Activated naive CD4-positive, alpha-beta T cell treated with anti-CD3 and anti-CD28 coated beads, Interleukin-2, amount 10 ng/mL, durations not matched to agents 7 days and 5 days (primary cell): Measurements from ENCODE around the gene GSE1.

Experiments used
- CTCF ChIA-PET: fragments of 350-600 bp; sonication (Branson Sonifier 250); formaldehyde crosslinking; loops from one replicate; lab custom pipeline; 2021; ENCODE audit warnings: antibody characterized with exemption; lab: Charles Lee
- DNase-seq: peaks from one replicate; pipeline ENCODE4 v3.0.0-alpha.2; 2020
- H3K27ac Mint-ChIP-seq: one replicate; pipeline ENCODE4 v1.8.0; 2021; ENCODE audit warnings: mild to moderate bottlenecking, moderate library complexity, mixed read lengths
- H3K27me3 Mint-ChIP-seq: one replicate; pipeline ENCODE4 v1.8.0; 2021; ENCODE audit warnings: mild to moderate bottlenecking, mixed read lengths
- H3K36me3 Mint-ChIP-seq: one replicate; pipeline ENCODE4 v1.8.0; 2021; ENCODE audit warnings: mixed read lengths
- H3K4me1 Mint-ChIP-seq: one replicate; pipeline ENCODE4 v1.8.0; 2021; ENCODE audit warnings: mixed read lengths
- H3K4me3 Mint-ChIP-seq: one replicate; pipeline ENCODE4 v1.8.0; 2021; ENCODE audit warnings: mild to moderate bottlenecking, moderate library complexity, mixed read lengths
- H3K9me3 Mint-ChIP-seq: one replicate; pipeline ENCODE4 v1.8.0; 2021; ENCODE audit warnings: mixed read lengths

The GSE1 gene

GRCh38 chr16:85610446-85611193 is 2.5 kb upstream of the GSE1 start:
- Mint-ChIP-seq H3K4me3 (peak overlapping the region; percentile 62), H3K36me3 (no peaks in the 10 kb centered on the region), H3K4me1 (peaks cover 32% of the 10 kb centered on the region), H3K27me3 (peaks cover 83% of the 10 kb centered on the region), H3K27ac (no peak overlapping the region), H3K9me3 (no peaks in the 10 kb centered on the region)
- CTCF ChIA-PET = interaction anchor here (0.6 to 8.4 kb wide), 22 partner anchors 39 to 897 kb away, joined by 3 to 93 read pairs (median 4); no protein-coding TSS in a partner anchor
- peak; percentile 89 for DNase-seq

DNA sequence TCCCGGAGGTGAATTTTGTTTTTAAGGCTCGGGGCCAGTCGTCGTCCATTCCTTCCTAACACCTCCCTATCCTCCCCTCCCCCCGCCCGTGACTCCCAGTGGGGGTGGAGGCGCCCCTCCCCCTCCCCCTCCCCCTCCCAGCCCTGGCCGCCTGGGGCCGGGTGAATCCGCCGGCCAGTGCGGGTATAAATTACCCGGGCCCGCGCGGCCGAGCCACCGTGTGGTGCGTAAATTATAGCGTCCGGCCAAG is 2.0 kb upstream of the GSE1 start:
- no peak for DNase-seq
- Mint-ChIP-seq H3K36me3 (no peaks in the 10 kb centered on the region), H3K9me3 (no peaks in the 10 kb centered on the region), H3K27me3 (peaks cover 88% of the 10 kb centered on the region), H3K4me3 (peak overlapping the region; percentile 62), H3K4me1 (peaks cover 37% of the 10 kb centered on the region), H3K27ac (no peak overlapping the region)
- CTCF ChIA-PET = interaction anchor here (0.6 to 8.4 kb wide), 19 partner anchors 39 to 368 kb away, joined by 3 to 93 read pairs (median 4); no protein-coding TSS in a partner anchor

GRCh38 chr16:85611444-85612190 is 1.5 kb upstream of the GSE1 start:
- Mint-ChIP-seq H3K27me3 (peaks cover 93% of the 10 kb centered on the region), H3K4me3 (peak overlapping the region; percentile 49), H3K27ac (no peak overlapping the region), H3K36me3 (no peaks in the 10 kb centered on the region), H3K9me3 (no peaks in the 10 kb centered on the region), H3K4me1 (peaks cover 42% of the 10 kb centered on the region)
- CTCF ChIA-PET = interaction anchor here (1.2 to 8.4 kb wide), 7 partner anchors 120 to 298 kb away, joined by 3 to 93 read pairs (median 6); no protein-coding TSS in a partner anchor
- peak; percentile 58 for DNase-seq

DNA sequence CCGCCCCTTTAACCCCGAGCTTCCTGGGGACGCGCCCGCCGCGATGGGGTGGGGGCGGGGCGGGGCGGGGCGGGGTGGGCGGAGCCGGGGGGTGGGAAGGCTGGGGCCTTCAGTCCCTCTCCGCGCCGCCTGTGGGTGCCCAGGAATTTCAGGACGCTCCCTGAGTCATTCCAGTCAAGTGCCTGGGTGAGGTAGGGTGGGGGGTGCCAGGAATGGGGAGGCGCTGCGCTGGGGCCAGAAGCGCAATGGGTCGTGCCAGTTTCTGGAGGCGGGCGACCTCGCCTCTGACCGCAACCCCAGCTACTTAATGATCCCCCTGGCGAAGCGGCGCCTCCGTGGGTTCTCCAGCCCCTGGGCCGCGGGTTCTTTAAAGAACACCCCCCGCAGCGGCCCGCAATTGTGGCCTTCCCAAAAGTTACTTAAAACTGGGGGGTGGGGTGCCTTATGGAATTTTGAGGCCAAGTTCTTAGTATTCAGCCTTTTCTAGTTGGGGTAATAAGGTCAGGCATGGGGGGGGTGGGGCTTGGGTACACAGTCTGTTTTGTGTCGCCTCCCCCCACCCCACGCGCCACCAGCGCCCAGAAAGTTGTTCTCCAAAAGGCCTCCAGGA is 826 bp upstream of the GSE1 start:
- peak; percentile 39 for DNase-seq
- Mint-ChIP-seq H3K9me3 (no peaks in the 10 kb centered on the region), H3K4me1 (peaks cover 46% of the 10 kb centered on the region), H3K27ac (no peak overlapping the region), H3K4me3 (peak overlapping the region; percentile 65), H3K27me3 (peaks cover 95% of the 10 kb centered on the region), H3K36me3 (no peaks in the 10 kb centered on the region)
- CTCF ChIA-PET = interaction anchor here (8.4 kb wide), 1 partner anchor 194 kb away, joined by 93 read pairs; no protein-coding TSS in a partner anchor

- H3K36me3 Mint-ChIP-seq = no peaks in the 10 kb centered on the region
- peaks cover 50% of the 10 kb centered on the region for H3K4me1 Mint-ChIP-seq
- peaks cover 93% of the 10 kb centered on the region for H3K27me3 Mint-ChIP-seq
- CTCF ChIA-PET = interaction anchor here (0.9 to 8.4 kb wide), 4 partner anchors 123 to 195 kb away, joined by 4 to 93 read pairs (median 34); no protein-coding TSS in a partner anchor
- no peaks in the 10 kb centered on the region for H3K9me3 Mint-ChIP-seq
- H3K27ac Mint-ChIP-seq = no peak overlapping the region
- DNase-seq = peak; percentile 35
- H3K4me3 Mint-ChIP-seq = peak overlapping the region; percentile 40
Measured at GRCh38 chr16:85613604-85614337, 649 bp downstream of the GSE1 start.

- CTCF ChIA-PET = interaction anchor here (1.8 to 4.3 kb wide), 6 partner anchors 60 to 308 kb away, joined by 5 to 48 read pairs (median 12); no protein-coding TSS in a partner anchor
- no peaks in the 10 kb centered on the region for H3K9me3 Mint-ChIP-seq
- no peak overlapping the region for H3K27ac Mint-ChIP-seq
- H3K36me3 Mint-ChIP-seq = no peaks in the 10 kb centered on the region
- peak; percentile 28 for DNase-seq
- peaks cover 90% of the 10 kb centered on the region for H3K27me3 Mint-ChIP-seq
- H3K4me3 Mint-ChIP-seq = peak overlapping the region; percentile 40
- peaks cover 50% of the 10 kb centered on the region for H3K4me1 Mint-ChIP-seq
Measured at GRCh38 chr16:85614338-85615013, 1.4 kb downstream of the GSE1 start.

GRCh38 chr16:85615014-85615851 is 2.1 kb downstream of the GSE1 start:
- H3K36me3 Mint-ChIP-seq = no peaks in the 10 kb centered on the region
- CTCF ChIA-PET = interaction anchor here (0.9 to 4.3 kb wide), 37 partner anchors 8 to 363 kb away, joined by 3 to 48 read pairs (median 5); no protein-coding TSS in a partner anchor
- H3K9me3 Mint-ChIP-seq = no peaks in the 10 kb centered on the region
- peaks cover 85% of the 10 kb centered on the region for H3K27me3 Mint-ChIP-seq
- DNase-seq = peak; percentile 34
- no peak overlapping the region for H3K27ac Mint-ChIP-seq
- no peak overlapping the region for H3K4me3 Mint-ChIP-seq
- peaks cover 46% of the 10 kb centered on the region for H3K4me1 Mint-ChIP-seq

DNA sequence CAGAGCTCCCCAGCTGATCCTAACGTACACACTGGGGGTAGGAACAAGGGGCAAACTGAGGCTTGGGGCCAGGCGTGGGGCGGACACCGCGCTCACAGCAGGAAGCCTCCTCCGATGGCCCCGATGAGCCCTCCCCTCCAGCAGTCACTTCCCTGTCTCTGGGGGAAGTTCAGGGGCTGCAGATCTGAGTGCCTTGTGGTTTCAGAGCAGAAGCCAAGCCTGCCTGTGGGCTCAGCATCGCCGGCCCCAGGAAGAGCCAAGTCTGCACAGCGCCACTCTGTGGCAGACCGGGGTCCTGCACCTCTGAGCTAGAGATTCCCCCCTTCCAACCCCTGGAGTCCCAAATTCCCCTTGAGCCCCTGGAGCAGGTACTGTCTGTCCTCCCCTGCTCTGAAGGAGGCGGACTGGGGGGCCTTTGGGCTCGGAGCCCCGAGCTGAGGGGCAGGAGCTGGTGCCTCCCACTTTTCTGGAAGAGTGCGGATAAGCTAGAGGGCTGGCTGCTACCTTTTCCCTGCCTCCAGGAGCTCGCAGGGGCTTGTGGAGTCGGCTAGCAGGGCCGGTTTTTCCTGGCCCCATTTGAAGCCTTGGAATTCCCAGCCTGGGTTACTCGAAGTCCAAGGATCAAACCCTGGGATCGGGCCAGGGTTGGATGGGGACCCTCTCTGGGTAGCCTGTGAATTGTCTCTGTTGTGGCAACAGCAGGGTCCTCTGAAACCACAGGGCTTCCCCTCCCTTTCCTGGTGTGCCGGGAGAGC is 2.9 kb downstream of the GSE1 start:
- Mint-ChIP-seq H3K4me1 (peaks cover 38% of the 10 kb centered on the region), H3K27ac (no peak overlapping the region), H3K27me3 (peaks cover 77% of the 10 kb centered on the region), H3K9me3 (no peaks in the 10 kb centered on the region), H3K36me3 (no peaks in the 10 kb centered on the region), H3K4me3 (no peak overlapping the region)
- peak; percentile 81 for DNase-seq
- CTCF ChIA-PET = interaction anchor here (0.8 to 4.3 kb wide), 52 partner anchors 8 to 364 kb away, joined by 3 to 48 read pairs (median 4); no protein-coding TSS in a partner anchor

- Mint-ChIP-seq H3K9me3 (no peaks in the 10 kb centered on the region), H3K36me3 (no peaks in the 10 kb centered on the region), H3K27ac (no peak overlapping the region), H3K27me3 (peaks cover 73% of the 10 kb centered on the region), H3K4me3 (peak overlapping the region; percentile 31), H3K4me1 (peaks cover 38% of the 10 kb centered on the region)
- peak; percentile 46 for DNase-seq
- CTCF ChIA-PET = interaction anchor here (0.8 to 4.3 kb wide), 50 partner anchors 7 to 365 kb away, joined by 3 to 48 read pairs (median 5); no protein-coding TSS in a partner anchor
Measured at GRCh38 chr16:85616607-85617321, 3.6 kb downstream of the GSE1 start.

DNA sequence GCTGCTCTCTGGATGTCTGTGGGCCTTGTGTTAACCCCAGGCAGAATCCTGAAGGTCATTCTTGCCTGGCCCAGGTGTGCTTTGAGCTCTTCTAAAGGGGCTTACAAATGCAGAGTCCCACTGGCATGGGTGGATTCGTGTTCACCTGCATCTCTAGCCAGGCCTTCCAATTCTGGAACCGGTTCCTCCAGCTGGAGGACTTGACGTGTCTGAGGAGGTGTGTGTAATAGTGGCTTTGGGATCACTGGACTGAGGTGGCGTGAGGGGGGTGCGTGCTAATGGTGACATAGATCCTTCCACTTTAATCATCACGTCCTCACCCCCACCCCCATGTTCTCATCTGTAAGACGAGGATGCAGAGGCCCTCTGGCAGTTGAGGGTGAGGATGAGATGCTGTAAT is 4.8 kb downstream of the GSE1 start:
- Mint-ChIP-seq H3K36me3 (no peaks in the 10 kb centered on the region), H3K9me3 (no peaks in the 10 kb centered on the region), H3K4me3 (no peak overlapping the region), H3K4me1 (peaks cover 32% of the 10 kb centered on the region), H3K27me3 (peaks cover 62% of the 10 kb centered on the region), H3K27ac (no peak overlapping the region)
- CTCF ChIA-PET = interaction anchor here (1.5 to 4.3 kb wide), 2 partner anchors 197 to 224 kb away, joined by 4 to 48 read pairs; no protein-coding TSS in a partner anchor
- no peak for DNase-seq

- no peak for DNase-seq
- CTCF ChIA-PET = interaction anchor here (4.3 kb wide), 1 partner anchor 198 kb away, joined by 48 read pairs; no protein-coding TSS in a partner anchor
- peaks cover 32% of the 10 kb centered on the region for H3K4me1 Mint-ChIP-seq
- no peaks in the 10 kb centered on the region for H3K9me3 Mint-ChIP-seq
- H3K4me3 Mint-ChIP-seq = no peak overlapping the region
- H3K27ac Mint-ChIP-seq = no peak overlapping the region
- no peaks in the 10 kb centered on the region for H3K36me3 Mint-ChIP-seq
- peaks cover 56% of the 10 kb centered on the region for H3K27me3 Mint-ChIP-seq
Measured at GRCh38 chr16:85618521-85618920, 5.4 kb downstream of the GSE1 start.
